ENCODE results near the gene OR2S2. TPM values are rescaled to one million over a fixed set of nuclear protein-coding genes. Genes with fewer than 3 reads are reported as not detected.
A peak's percentile ranks its signal among the peaks of the same experiment; 100 is the strongest.

Gene OR2S2
- total and polyA plus RNA-seq, 8 donors, result not detected

DNA sequence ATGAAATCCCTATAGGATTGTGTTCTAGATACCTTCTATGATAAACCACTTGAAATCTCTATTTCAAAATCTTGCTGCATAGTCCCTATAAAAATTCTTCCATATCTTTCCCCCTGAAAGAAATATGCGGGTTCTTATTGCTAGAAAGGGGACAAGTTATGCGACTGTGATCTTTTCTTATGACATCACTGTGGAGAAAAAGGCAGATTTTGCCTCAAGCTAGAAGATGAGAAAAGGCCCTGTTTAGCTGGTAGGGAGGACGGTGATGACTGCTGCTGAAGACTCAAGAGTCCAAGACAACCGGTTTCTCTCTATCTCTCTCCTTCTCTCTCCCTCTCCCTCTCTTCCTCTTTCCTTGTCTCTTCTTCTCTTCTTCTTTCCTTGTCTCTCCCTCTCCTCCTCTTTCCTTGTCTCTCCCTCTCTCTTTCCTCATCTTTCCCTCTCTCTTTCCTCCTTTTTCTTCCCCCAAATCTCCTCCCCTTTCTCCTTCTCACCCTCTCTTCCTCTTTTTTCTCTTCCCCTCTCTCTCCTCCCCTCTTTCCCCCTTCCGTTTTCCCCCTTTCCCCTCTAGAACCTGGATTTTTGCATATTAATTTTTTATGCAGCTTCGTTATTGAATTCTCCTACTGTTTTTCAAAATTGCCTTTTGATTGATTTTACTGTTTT, 5.3 kb downstream of the OR2S2 start:
- 82 to 87% (median 83%) methylated on average over 6 of the region's 6 CpGs for WGBS, 5 donors
- Histone ChIP-seq H3K4me1 (peaks cover 0 to 5% (median 0%) of the 10 kb centered on the region in 4 donors), H3K36me3 (no peaks in the 10 kb centered on the region), H3K4me3 (no peak overlapping the region), H3K27me3 (peaks cover 0 to 23% (median 0%) of the 10 kb centered on the region in 3 donors), H3K9me3 (no peaks in the 10 kb centered on the region), H3K27ac (no peak overlapping the region)
- DNase-seq, result no peak
- TF ChIP-seq POLR2AphosphoS5 (IDR thresholded peaks at IDR 0.05) (no peak), CTCF (IDR thresholded peaks at IDR 0.05) (no peak)
- intact Hi-C loops (cut with DNase I; ENCODE audit: low total_unique reads), result no loop called here

GRCh38 chr9:35951736-35952135, 6.2 kb downstream of the OR2S2 start:
- H3K27ac ChIP-seq, result no peak overlapping the region
- intact Hi-C loops (cut with DNase I; ENCODE audit: low total_unique reads), result no loop called here

GRCh38 chr9:35948901-35949318, 9.0 kb downstream of the OR2S2 start:
- no peaks in the 10 kb centered on the region for H3K9me3 ChIP-seq
- peaks cover 0 to 30% (median 12%) of the 10 kb centered on the region in 4 donors for H3K4me1 ChIP-seq
- no peak overlapping the region for H3K4me3 ChIP-seq
- H3K27ac ChIP-seq, result no peak overlapping the region
- TF ChIP-seq POLR2AphosphoS5 (IDR thresholded peaks at IDR 0.05) (no peak), EP300 (IDR thresholded peaks at IDR 0.05) (no peak), CTCF (IDR thresholded peaks at IDR 0.05) (no peak), POLR2A (IDR thresholded peaks at IDR 0.05) (no peak)
- peak in 1 of 2 donors; percentile 29 for DNase-seq
- H3K27me3 ChIP-seq, result peaks cover 0 to 14% (median 0%) of the 10 kb centered on the region in 3 donors
- whole genome bisulfite sequencing, 5 donors, result 27 to 54% (median 51%) methylated on average over 2 of the region's 2 CpGs
- intact Hi-C loops (cut with DNase I; ENCODE audit: low total_unique reads), result loop anchor here (5.0 kb wide), 1 partner anchor 42 kb away; the partner anchor contains the start of genes HRCT1 and SPAAR
- H3K36me3 ChIP-seq, result no peaks in the 10 kb centered on the region

More at GRCh38 chr9:35951736-35952135, 6.2 kb downstream of the OR2S2 start:
- no peaks in the 10 kb centered on the region for H3K9me3 ChIP-seq
- 38 to 46% (median 42%) methylated on average over 6 of the region's 6 CpGs for WGBS, 5 donors
- no peaks in the 10 kb centered on the region for H3K36me3 ChIP-seq
- peaks cover 0 to 5% (median 0%) of the 10 kb centered on the region in 4 donors for H3K4me1 ChIP-seq
- peaks cover 0 to 14% (median 0%) of the 10 kb centered on the region in 3 donors for H3K27me3 ChIP-seq
- peak in 1 of 2 donors; percentile 50 for DNase-seq
- no peak for TF ChIP-seq POLR2A (IDR thresholded peaks at IDR 0.05)
- TF ChIP-seq POLR2AphosphoS5 (IDR thresholded peaks at IDR 0.05), result peak in 1 of 3 donors; percentile 4
- TF ChIP-seq EP300 (IDR thresholded peaks at IDR 0.05), result no peak
- TF ChIP-seq CTCF (IDR thresholded peaks at IDR 0.05), result no peak
- H3K4me3 ChIP-seq, result no peak overlapping the region

GRCh38 chr9:35948451-35948850, 9.5 kb downstream of the OR2S2 start:
- intact Hi-C loops (cut with DNase I; ENCODE audit: low total_unique reads), result loop anchor here (5.0 kb wide), 1 partner anchor 41 kb away; the partner anchor contains the start of genes HRCT1 and SPAAR
- H3K27ac ChIP-seq, result no peak overlapping the region

More at GRCh38 chr9:35948451-35948850, 9.5 kb downstream of the OR2S2 start:
- DNase-seq, result no peak
- peaks cover 0 to 14% (median 0%) of the 10 kb centered on the region in 3 donors for H3K27me3 ChIP-seq
- no peaks in the 10 kb centered on the region for H3K36me3 ChIP-seq
- WGBS, 5 donors, result 60 to 72% (median 63%) methylated on average over 2 of the region's 2 CpGs
- H3K9me3 ChIP-seq, result no peaks in the 10 kb centered on the region
- TF ChIP-seq POLR2A (IDR thresholded peaks at IDR 0.05), result no peak
- no peak for TF ChIP-seq CTCF (IDR thresholded peaks at IDR 0.05)
- no peak for TF ChIP-seq EP300 (IDR thresholded peaks at IDR 0.05)
- TF ChIP-seq POLR2AphosphoS5 (IDR thresholded peaks at IDR 0.05), result no peak
- H3K4me1 ChIP-seq, result peaks cover 0 to 30% (median 12%) of the 10 kb centered on the region in 4 donors
- H3K4me3 ChIP-seq, result no peak overlapping the region

Measured in stomach (tissue), 9 donors.